Measurements from ENCODE around the gene CIC. TPM values are rescaled to one million over a fixed set of nuclear protein-coding genes. Genes with fewer than 3 reads are reported as not detected.

Gene CIC
- total and polyA plus RNA-seq, 9 of the 15 experiments (the other 6 are each of a cell fraction or from before 2014, with no cell fraction given): 0.07 to 44.7 (median 8.6) TPM

- TF ChIP-seq ZBTB49 (CRISPR knock-in tag; IDR thresholded peaks at IDR 0.05; ENCODE audit: borderline replicate concordance) (no peak), REST (IDR thresholded peaks at IDR 0.05; ENCODE audit: borderline replicate concordance) (peak; percentile 75), REST (CRISPR knock-in tag; IDR thresholded peaks at IDR 0.05; ENCODE audit: low read depth) (0 out of 2 replicates have a peak, but pooled peaks have one; percentile 9), NR1H2 (CRISPR knock-in tag; IDR thresholded peaks at IDR 0.05) (no peak), IRF2 (CRISPR knock-in tag; IDR thresholded peaks at IDR 0.05) (no peak), SNIP1 (IDR thresholded peaks at IDR 0.05; ENCODE audit: low read depth) (no peak), CBFA2T2 (conservative IDR thresholded peaks at IDR 0.05) (no peak), ZBTB34 (CRISPR knock-in tag; IDR thresholded peaks at IDR 0.05) (no peak), SIX5 (IDR thresholded peaks at IDR 0.05; ENCODE audit: borderline replicate concordance in 1 of 2, insufficient read depth in 1 of 2, low read depth in 1 of 2, low read length in 2 of 2) (no peak), MTF1 (CRISPR knock-in tag; IDR thresholded peaks at IDR 0.05; ENCODE audit: borderline replicate concordance) (no peak), ILK (tag; IDR thresholded peaks at IDR 0.05; ENCODE audit: borderline replicate concordance, low read depth) (no peak), ARID2 (IDR thresholded peaks at IDR 0.05) (no peak), ZNF133 (CRISPR knock-in tag; IDR thresholded peaks at IDR 0.05) (no peak), PTBP1 (IDR thresholded peaks at IDR 0.05; ENCODE audit: low read depth, low read length) (no peak)
Measured at GRCh38 chr19:42295831-42296525, 26.9 kb downstream of the CIC start (continued).
